CD4-positive, alpha-beta T cell treated with Interleukin-15 for 1 hour (primary cell): ENCODE measurements around the gene KLRC4.
"Not testable (repeated sequence)": the region's sequence is repeated elsewhere in the genome, so short reads cannot be mapped to it uniquely, and the experiment has no call there.

Experiments used
- DNase-seq: peaks from one replicate; pipeline ENCODE4 v3.0.0-alpha.2; 2020

The KLRC4 gene

GRCh38 chr12:10409392-10409791, at the start of gene KLRC4:
Gene KLRC4 (minus strand): TSS chr12:10409757. CDS start chr12:10409575, 182 bp downstream.
- DNase-seq, result peak; percentile 24

GRCh38 chr12:10457760-10458159, 48.2 kb upstream of the KLRC4 start:
- no peak for DNase-seq

DNA sequence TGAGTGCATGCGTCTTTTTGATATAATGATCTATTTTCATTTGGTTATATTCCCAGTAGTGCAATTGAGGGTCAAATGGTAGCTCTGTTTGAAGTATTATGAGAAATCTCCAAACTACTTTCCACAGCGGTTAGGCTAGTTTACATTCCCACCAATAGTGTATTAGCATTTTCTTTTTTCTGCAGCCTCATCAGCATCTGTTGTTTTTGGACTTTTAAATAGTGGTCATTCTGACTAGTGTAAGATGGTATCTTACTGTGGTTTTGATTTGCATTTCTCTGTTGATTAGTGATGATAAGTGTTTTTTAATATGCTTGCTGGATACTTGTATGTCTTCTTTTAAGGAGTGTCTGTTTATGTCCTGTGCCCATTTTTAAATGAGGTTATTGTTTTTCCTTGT, 47.3 kb upstream of the KLRC4 start:
- DNase-seq, result no peak

- DNase-seq, result no peak
These were observed 46.2 kb upstream of the KLRC4 start for GRCh38 chr12:10455766-10456165.

DNA sequence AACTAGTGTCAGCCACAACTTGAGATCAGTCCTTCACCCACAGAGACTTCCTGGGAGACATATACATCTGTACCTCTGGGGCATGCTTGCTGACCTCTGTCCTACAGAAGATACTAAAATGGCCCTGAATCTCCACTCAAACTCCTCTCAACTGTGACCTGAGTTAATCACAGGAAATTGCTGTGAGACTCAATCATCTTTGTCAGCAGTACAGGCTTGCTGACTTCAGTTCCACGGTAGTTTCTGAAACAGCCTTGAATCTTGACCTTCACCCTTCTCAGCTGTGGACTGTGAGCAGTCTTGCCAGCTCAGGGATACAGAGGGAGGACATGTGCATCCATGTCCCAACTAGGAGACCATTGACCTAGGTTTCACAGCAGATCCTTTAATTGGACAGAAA, 45.0 kb upstream of the KLRC4 start:
- DNase-seq, result no peak

- no peak for DNase-seq
These were observed 43.6 kb upstream of the KLRC4 start, which contains the start of gene KLRC1 for GRCh38 chr12:10453156-10453555. Gene KLRC1 (minus strand): TSS chr12:10453377. CDS start chr12:10451156, 2,221 bp downstream.

DNA sequence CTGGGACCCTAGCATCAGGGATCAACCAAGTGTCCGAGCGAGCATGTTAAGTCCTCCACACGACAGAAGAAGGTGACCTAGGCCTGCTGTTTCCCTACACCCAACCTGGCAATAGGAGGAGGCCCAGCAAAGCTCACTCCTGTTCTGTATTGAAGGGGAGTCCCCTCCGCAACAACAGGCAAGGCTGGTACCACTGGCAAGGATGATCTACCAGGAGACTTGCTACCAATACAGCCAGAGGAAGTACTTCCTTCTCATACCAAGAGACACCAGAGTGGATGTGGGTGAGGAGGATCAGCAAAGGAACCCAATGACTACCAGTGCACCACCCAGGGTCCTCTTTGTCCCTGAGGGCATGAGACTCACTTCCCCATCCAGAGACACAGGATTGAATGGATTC, 38.7 kb upstream of the KLRC4 start:
- no peak for DNase-seq

DNA sequence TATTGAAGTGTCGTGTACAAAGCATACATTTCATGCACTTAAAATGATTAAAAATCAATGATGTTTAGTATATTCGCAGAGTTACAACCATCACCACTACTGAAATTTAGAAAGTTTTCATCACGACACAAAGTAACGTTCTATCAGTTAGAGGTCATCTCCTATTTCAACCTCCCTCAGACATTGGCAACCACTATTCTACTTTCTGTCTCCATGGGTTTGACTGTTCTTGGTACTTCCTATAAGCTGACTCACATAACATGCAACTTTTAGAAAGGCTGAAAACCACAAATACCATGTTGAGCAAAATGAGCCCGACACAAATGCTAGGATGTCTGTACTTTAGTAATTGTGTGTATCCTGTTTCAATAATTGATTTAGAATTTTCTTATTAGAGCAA, 36.5 kb upstream of the KLRC4 start:
- DNase-seq, result not testable (repeated sequence)

DNA sequence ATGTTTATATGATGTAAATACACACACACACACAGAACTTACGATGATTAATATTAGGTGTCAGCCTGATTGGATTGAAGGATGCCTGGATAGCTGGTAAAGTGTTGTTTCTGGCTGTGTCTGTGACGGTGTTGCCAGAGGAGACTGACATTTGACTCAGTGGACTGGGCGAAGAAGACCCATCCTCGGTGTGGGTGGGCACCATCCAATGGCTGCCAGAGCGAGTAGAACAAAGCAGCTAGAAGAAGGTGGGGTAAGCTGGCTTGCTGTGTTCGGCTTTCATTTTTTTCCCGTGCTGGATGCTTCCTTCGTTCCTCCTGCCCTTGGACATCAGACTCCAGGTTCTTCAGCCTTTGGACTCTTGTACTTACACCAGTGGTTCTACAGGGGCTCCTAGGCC, 31.6 kb upstream of the KLRC4 start:
- not testable (repeated sequence) for DNase-seq

GRCh38 chr12:10439608-10440274, 30.2 kb upstream of the KLRC4 start:
- not testable (repeated sequence) for DNase-seq

DNA sequence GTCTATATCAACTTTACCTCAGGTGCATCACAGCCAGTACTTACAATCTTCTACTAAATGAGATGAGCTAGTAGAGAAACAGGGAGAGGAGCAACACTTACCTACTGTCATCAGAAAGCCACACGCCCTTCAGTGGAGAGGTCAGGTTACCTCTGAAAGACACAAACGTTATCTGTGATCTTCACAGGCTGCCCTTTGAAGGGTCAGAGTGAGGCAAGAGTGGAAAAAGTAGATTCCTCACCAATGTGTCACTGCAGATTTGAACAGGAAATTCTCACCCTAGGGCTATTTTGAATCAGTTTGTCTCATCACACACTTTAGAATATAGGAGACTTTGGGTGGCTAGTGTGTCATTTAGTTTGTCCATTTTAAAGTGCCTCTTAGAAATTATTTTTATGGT, 28.0 kb upstream of the KLRC4 start:
- not testable (repeated sequence) for DNase-seq

GRCh38 chr12:10435816-10436215, 26.3 kb upstream of the KLRC4 start, which contains the start of gene KLRC2:
Gene KLRC2 (minus strand): TSS chr12:10436010. CDS start chr12:10435986, 24 bp downstream.
- DNase-seq, result peak; percentile 24

DNA sequence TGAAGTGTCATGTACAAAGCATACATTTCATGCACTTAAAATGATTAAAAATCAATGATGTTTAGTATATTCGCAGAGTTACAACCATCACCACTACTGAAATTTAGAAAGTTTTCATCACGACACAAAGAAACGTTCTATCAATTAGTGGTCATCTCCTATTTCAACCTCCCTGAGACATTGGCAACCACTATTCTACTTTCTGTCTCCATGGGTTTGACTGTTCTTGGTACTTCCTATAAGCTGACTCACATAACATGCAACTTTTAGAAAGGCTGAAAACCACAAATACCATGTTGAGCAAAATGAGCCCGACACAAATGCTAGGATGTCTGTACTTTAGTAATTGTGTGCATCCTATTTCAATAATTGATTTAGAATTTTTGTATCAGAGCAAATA, 21.1 kb upstream of the KLRC4 start:
- not testable (repeated sequence) for DNase-seq

- not testable (repeated sequence) for DNase-seq
These were observed 16.4 kb upstream of the KLRC4 start for GRCh38 chr12:10425938-10426337.

DNA sequence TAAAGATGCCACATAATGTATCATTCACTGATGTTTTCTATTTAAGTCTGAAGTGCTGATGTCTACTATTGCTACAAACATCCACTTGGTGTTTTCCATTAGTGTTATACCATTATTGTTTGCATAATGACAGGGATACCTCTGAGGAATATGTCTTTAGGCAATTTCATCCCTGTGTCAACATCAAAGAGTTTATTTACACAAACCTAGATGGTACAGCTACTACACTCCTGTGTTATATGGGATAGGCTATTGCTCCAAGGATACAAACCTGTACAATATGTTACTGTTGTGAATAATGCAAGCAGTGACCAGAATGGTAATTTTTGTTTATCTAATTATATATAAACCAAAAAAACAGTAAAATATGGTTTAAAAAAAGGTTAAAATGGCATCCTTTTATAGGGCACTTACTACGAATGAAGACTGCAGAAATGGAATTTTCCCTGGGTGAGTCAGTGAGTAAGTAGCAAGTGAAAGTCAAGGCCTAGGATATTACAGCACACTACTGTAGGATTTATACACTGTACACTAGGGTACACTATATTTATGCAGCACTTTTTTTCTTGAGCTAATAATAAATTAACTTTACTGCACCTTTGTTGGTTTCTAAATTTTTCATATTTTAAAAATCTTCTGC, 14.8 kb upstream of the KLRC4 start:
- DNase-seq, result not testable (repeated sequence)

DNA sequence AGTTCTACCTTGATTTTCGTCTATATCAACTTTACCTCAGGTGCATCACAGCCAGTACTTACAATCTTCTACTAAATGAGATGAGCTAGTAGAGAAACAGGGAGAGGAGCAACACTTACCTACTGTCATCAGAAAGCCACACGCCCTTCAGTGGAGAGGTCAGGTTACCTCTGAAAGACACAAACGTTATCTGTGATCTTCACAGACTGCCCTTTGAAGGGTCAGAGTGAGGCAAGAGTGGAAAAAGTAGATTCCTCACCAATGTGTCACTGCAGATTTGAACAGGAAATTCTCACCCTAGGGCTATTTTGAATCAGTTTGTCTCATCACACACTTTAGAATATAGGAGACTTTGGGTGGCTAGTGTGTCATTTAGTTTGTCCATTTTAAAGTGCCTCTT, 12.6 kb upstream of the KLRC4 start:
- DNase-seq, result not testable (repeated sequence)

GRCh38 chr12:10420334-10420733, 10.8 kb upstream of the KLRC4 start, which contains the start of gene KLRC3:
Gene KLRC3 (minus strand): TSS chr12:10420595. CDS start chr12:10420550, 45 bp downstream.
- DNase-seq, result not testable (repeated sequence)

DNA sequence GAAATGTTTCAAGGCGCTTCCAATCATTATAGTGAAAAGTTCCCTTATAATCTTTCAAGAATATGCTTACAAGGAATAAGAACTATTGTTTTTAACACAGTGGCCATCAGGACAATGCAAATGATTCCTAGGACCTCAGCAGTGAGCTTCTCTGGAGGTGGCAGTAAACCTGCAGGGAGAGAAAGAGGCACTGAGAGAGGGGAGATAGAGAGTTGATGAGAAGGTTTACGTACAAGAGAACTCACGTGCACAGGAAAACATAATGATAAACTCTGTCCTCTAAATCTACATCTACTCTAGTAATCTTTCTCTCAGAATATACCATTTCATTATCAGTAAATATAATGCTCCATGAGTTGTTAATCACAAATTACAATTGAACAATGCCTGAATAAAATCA, 715 bp downstream of the KLRC4 start:
- DNase-seq, result no peak

GRCh38 chr12:10406725-10407124, 2.8 kb downstream of the KLRC4 start:
- DNase-seq, result peak; percentile 56

DNA sequence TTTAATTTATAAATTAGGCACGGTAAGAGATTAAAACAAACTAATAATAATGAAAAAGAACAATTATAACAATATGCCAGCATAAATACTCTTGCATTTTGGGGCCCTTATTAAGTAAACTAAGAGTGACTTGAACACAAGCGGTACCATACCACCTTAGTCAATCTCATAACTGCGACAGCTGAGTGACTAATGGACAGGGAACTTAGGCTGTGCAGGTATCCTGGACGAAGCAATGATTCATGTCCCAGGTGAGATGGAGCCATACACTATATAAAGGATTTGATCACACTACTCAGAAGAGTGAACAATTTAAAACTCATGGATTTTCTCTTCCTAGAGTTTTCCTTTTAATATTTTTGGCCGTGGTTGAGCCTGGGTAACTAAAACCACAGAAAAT, 4.3 kb downstream of the KLRC4 start:
- DNase-seq, result no peak

- DNase-seq, result no peak
These were observed 4.8 kb downstream of the KLRC4 start for GRCh38 chr12:10404798-10405197.

DNA sequence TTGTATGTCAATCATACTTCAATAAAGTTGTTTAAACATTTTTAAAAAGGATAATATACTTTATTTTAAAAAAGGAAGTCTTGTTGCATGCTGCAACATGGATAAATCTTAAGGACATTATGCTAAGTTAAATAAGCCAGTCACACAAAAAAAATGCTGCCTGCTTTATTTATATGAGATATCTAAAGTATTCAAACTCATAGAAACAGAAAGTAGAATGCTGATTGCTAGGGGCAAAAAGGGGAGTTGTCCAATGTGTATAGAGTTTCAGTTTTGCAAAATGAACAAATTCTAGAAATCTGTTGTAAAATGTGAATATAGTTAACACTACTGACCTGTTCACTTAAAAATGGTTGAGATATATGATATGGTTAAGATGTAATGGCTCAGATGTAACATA, 8.7 kb downstream of the KLRC4 start:
- DNase-seq, result no peak

DNA sequence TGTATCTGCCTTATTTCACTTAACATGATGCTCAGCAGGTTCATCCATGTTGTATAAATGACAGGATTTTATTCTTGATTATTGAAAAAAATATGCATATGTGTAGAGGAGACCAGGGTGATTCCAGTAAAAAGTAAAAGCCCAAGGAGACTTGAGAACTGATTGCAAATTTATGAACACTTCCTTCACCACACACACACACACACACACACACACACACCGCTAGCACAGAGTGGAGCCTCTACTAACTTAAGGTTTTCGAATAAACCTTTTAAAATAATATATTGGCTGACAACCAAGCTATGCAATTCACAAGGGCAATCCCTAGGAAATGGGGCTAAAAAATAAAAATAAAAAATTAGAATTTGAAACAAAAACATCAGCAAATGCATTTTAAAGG, 11.4 kb downstream of the KLRC4 start:
- DNase-seq, result no peak

GRCh38 chr12:10397296-10397695, 12.3 kb downstream of the KLRC4 start:
- peak; percentile 60 for DNase-seq
